Measurements from ENCODE around the gene MAPK6. TPM values are rescaled to one million over a fixed set of nuclear protein-coding genes. Genes with fewer than 3 reads are reported as not detected.

The MAPK6 gene
- total and polyA plus RNA-seq, 2 donors (not counting 1 experiment from before 2014, with no cell fraction given): 3.2 to 17.9 TPM

DNA sequence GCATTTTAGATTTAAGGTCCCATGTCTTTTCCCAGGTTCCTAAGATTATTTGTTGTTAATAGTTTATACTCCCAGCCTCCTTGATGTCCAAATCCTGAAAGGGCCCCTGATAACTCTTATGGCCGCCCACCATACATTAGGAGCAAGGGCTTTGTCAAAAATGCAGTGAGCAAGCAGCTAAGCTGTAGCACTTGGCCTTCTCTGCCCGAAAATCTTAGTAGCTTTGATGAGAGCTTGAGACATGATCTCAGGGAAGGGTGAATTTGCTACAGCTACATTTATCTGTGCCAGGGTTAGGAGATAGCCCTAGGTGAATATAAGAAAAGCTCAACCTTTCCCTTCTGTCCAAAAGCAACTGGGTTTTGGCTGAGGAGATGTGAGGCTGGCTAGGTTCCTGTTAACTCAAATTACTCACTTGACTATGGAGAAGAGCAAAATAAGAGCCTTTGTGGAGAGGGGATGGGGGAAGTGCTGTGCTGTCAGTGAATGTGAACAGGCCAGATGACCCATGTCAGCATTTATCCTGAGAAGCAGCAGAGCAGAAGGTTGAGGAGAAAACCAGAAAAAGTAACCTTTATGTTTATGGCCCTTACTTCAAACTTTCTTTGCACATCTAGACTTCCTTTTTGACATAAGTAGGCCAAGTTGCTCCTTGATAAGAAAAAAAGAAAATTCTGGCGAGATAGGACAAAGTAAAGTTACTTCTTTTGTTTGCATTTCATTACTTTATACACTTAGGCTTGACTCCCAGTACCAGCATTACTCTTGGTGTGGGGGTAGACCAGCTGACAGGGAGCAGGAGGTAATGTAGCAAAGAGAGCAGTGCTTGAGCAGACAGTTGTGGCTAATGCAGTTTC lies 21.1 kb downstream of the MAPK6 start:
- no peak overlapping the region for H3K27ac Mint-ChIP-seq
- no peak overlapping the region for H3K4me2 ChIP-seq (replicated peaks; ENCODE audit: low read depth, low read length, poor library complexity, severe bottlenecking)
- H3K4me3 ChIP-seq (ENCODE audit: control extremely low read depth in 1 of 5, extremely low read depth in 1 of 5, insufficient read depth in 1 of 5, low read depth in 2 of 5, low read length in 4 of 5): no peak overlapping the region
- peaks cover 28% of the 10 kb centered on the region for H4K20me1 ChIP-seq (ENCODE audit: control insufficient read depth, insufficient read depth, low read length, poor library complexity, severe bottlenecking)
- H3K27me3 ChIP-seq (replicated peaks in 1 of 4; ENCODE audit: control extremely low read depth in 1 of 4, control insufficient read depth in 3 of 4, insufficient read depth in 4 of 4, low read length in 3 of 4): no peaks in the 10 kb centered on the region
- H3K27ac ChIP-seq (ENCODE audit: low read length in 2 of 2): no peak overlapping the region
- no CpG with 5 or more reads among the region's 3 CpGs for WGBS (ENCODE audit: insufficient coverage)
- peaks cover 87% of the 10 kb centered on the region for H3K79me2 ChIP-seq (ENCODE audit: control insufficient read depth, insufficient read depth, low read length)
- H3K9ac ChIP-seq (ENCODE audit: low read length): no peak overlapping the region
- no peaks in the 10 kb centered on the region for H3K9me3 Mint-ChIP-seq (ENCODE audit: insufficient read depth)
- no peak for DNase-seq
- H3K4me1 Mint-ChIP-seq: peaks cover 37% of the 10 kb centered on the region
- no peak for ATAC-seq (ENCODE audit: low read depth)
- ChIA-PET POLR2A (no interaction called here), CTCF (interaction anchor here (0.6 kb wide), 1 partner anchor 16 kb away, joined by 3 read pairs; no protein-coding TSS in a partner anchor)
- peaks cover 0 to 3% of the 10 kb centered on the region in 2 donors for H3K4me1 ChIP-seq (ENCODE audit: control insufficient read depth in 2 of 2, insufficient read depth in 2 of 2, low read length in 2 of 2)
- intact Hi-C loops (cut with micrococcal nuclease): no loop called here
- no peaks in the 10 kb centered on the region for H3K36me3 ChIP-seq (replicated peaks in 1 of 2; ENCODE audit: control extremely low read depth in 1 of 2, control insufficient read depth in 1 of 2, extremely low read depth in 1 of 2, insufficient read depth in 2 of 2, low read length in 1 of 2)
- no peak overlapping the region for H3K4me3 Mint-ChIP-seq
- H3K9me3 ChIP-seq (ENCODE audit: control extremely low read depth in 1 of 3, control insufficient read depth in 2 of 3, insufficient read depth in 1 of 3, low read length in 2 of 3): no peaks in the 10 kb centered on the region
- H3K27me3 Mint-ChIP-seq: no peaks in the 10 kb centered on the region
- H2AFZ ChIP-seq (ENCODE audit: insufficient read depth, low read depth, low read length, poor library complexity, severe bottlenecking): no peak overlapping the region
- no peak for TF ChIP-seq EZH2 (IDR thresholded peaks at IDR 0.05; ENCODE audit: borderline replicate concordance, insufficient read depth, low read depth, low read length, poor library complexity, severe bottlenecking)
- TF ChIP-seq, protein P1, sequence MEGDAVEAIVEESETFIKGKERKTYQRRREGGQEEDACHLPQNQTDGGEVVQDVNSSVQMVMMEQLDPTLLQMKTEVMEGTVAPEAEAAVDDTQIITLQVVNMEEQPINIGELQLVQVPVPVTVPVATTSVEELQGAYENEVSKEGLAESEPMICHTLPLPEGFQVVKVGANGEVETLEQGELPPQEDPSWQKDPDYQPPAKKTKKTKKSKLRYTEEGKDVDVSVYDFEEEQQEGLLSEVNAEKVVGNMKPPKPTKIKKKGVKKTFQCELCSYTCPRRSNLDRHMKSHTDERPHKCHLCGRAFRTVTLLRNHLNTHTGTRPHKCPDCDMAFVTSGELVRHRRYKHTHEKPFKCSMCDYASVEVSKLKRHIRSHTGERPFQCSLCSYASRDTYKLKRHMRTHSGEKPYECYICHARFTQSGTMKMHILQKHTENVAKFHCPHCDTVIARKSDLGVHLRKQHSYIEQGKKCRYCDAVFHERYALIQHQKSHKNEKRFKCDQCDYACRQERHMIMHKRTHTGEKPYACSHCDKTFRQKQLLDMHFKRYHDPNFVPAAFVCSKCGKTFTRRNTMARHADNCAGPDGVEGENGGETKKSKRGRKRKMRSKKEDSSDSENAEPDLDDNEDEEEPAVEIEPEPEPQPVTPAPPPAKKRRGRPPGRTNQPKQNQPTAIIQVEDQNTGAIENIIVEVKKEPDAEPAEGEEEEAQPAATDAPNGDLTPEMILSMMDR (IDR thresholded peaks at IDR 0.05): no peak
